C4-2B (cell line): ENCODE data around the gene HTR2C.
A peak's percentile ranks its signal among the peaks of the same experiment; 100 is the strongest.
"Not testable (repeated sequence)": the region's sequence is repeated elsewhere in the genome, so short reads cannot be mapped to it uniquely, and the experiment has no call there.

Experiments
- H3K27ac ChIP-seq: fragments of 450-650 bp; 2 replicates; pipeline ENCODE4 v1.5.1; 2017
- CTCF ChIP-seq: fragments of 450-650 bp; conservative IDR thresholded peaks from 2 replicates; pipeline ENCODE4 v1.5.1; 2017; ENCODE audit warnings: mild to moderate bottlenecking
- ZFX ChIP-seq: fragments of 450-650 bp; IDR thresholded peaks from 2 replicates; pipeline ENCODE4 v1.6.1; 2017

Gene HTR2C

GRCh38 chrX:114584983-114585842 lies 1.3 kb downstream of the HTR2C start:
- TF ChIP-seq ZFX (no peak), CTCF (no peak)
- no peak overlapping the region for H3K27ac ChIP-seq

- TF ChIP-seq CTCF = no peak
- no peak for TF ChIP-seq ZFX
- no peak overlapping the region for H3K27ac ChIP-seq
Observed at GRCh38 chrX:114591121-114591520, 7.2 kb downstream of the HTR2C start.

GRCh38 chrX:114599305-114599704 lies 15.4 kb downstream of the HTR2C start:
- no peak overlapping the region for H3K27ac ChIP-seq
- TF ChIP-seq CTCF = no peak
- no peak for TF ChIP-seq ZFX

GRCh38 chrX:114599911-114600310 lies 16.0 kb downstream of the HTR2C start:
- H3K27ac ChIP-seq = no peak overlapping the region
- TF ChIP-seq CTCF (no peak), ZFX (no peak)

GRCh38 chrX:114606619-114607018 lies 22.7 kb downstream of the HTR2C start:
- not testable (repeated sequence) for H3K27ac ChIP-seq

- H3K27ac ChIP-seq = no peak overlapping the region
- no peak for TF ChIP-seq ZFX
- TF ChIP-seq CTCF = peak; percentile 78
Observed at GRCh38 chrX:114611018-114611619, 27.2 kb downstream of the HTR2C start.

- H3K27ac ChIP-seq = no peak overlapping the region
- TF ChIP-seq CTCF (no peak), ZFX (no peak)
Observed at GRCh38 chrX:114615765-114616164, 31.9 kb downstream of the HTR2C start.

- H3K27ac ChIP-seq = no peak overlapping the region
- peak; percentile 55 for TF ChIP-seq CTCF
- TF ChIP-seq ZFX = no peak
Observed at GRCh38 chrX:114619874-114620273, 36.0 kb downstream of the HTR2C start.
